K562 (cell line): Measurements from ENCODE around the gene ZBTB46. TPM values are rescaled to one million over a fixed set of nuclear protein-coding genes. Genes with fewer than 3 reads are reported as not detected.

Experiments
- ATAC-seq: fragments of 200-7000 bp; cut with Tn5 transposase; 3 replicates; pipeline ENCODE4 v1.9.1; 2020; ENCODE audit warnings: moderate library complexity
- BruUV-seq: library from RNA; stranded (reverse); fragments of 400-500 nt; replicated peaks from 2 replicates; lab custom pipeline; 2021; lab: Mats Ljungman, UMichigan
- CTCF ChIA-PET: fragments of 300-600 bp; formaldehyde crosslinking; extraction: SDS; loops from one replicate; lab custom pipeline; 2021; ENCODE audit warnings: low intra/inter-chr PET ratio; lab: Yijun Ruan, JAX
- POLR2A ChIA-PET: fragments of 300-600, 350-650 bp; sonication (Branson Sonifier 250); formaldehyde crosslinking; extraction: SDS; loops from one replicate; lab custom pipeline; 2021; ENCODE audit warnings: antibody characterized with exemption, inconsistent platforms; lab: Yijun Ruan, JAX
- DNase-seq, 4 experiments: peaks; one replicate each; pipeline versions ENCODE4 v3.0.0 to v3.0.0-alpha.2; 2011 to 2018; ENCODE audit warnings: low spot score in 3 of 4, mixed read lengths in 3 of 4; ENCODE audit errors: extremely low read depth in 1 of 4
- FAIRE-seq: peaks from 2 replicates; lab custom pipeline; 2011; peaks lifted over from hg19 to GRCh38; lab: Jason Lieb, UNC
- H2AFZ ChIP-seq: 2 replicates; pipeline ENCODE4 v1.6.0; 2011; ENCODE audit warnings: low read depth, low read length, control low read depth, inconsistent platforms
- H3K27ac ChIP-seq: fragments of 200-600 bp; 3 replicates; pipeline ENCODE4 v1.8.0; 2011; ENCODE audit warnings: low read depth, mild to moderate bottlenecking, control low read depth, inconsistent platforms, low read length, moderate library complexity, mixed read lengths; ENCODE audit errors: extremely low read depth
- H3K27me3 ChIP-seq, 2 experiments: fragments of 300-600 bp in 1 of 2; 2 replicates in 1 of 2; 3 replicates in 1 of 2; pipeline versions ENCODE4 v1.6.0 to v1.8.0; 2011; ENCODE audit warnings: inconsistent platforms in 2 of 2, low read length in 2 of 2, mild to moderate bottlenecking in 1 of 2, mixed read lengths in 1 of 2, moderate library complexity in 1 of 2; ENCODE audit not compliant: control insufficient read depth in 2 of 2, insufficient read depth in 2 of 2
- H3K36me3 ChIP-seq: fragments of 300-600 bp; 3 replicates; pipeline ENCODE4 v1.8.0; 2011; ENCODE audit warnings: mild to moderate bottlenecking, low read length, inconsistent platforms; ENCODE audit not compliant: control insufficient read depth, insufficient read depth
- H3K4me1 ChIP-seq, 2 experiments: fragments of 200-600 bp in 1 of 2; replicated peaks in 1 of 2; 2 replicates in 1 of 2; 3 replicates in 1 of 2; pipeline versions ENCODE4 v1.5.1 to v1.8.0; 2011; ENCODE audit warnings: inconsistent platforms in 2 of 2, low read length in 2 of 2, mild to moderate bottlenecking in 1 of 2, mixed read lengths in 1 of 2, moderate library complexity in 1 of 2; ENCODE audit not compliant: control insufficient read depth in 2 of 2, insufficient read depth in 2 of 2
- H3K4me2 ChIP-seq: 2 replicates; pipeline ENCODE4 v1.6.1; 2011; ENCODE audit warnings: low read length, control low read depth, inconsistent platforms, mixed read lengths; ENCODE audit not compliant: insufficient read depth
- H3K4me3 ChIP-seq: fragments of 200-600 bp; sonication (generic), shearing (Covaris generic); 2 replicates; pipeline ENCODE4 v1.5.1; 2016; ENCODE audit warnings: control low read depth, inconsistent platforms
- H3K79me2 ChIP-seq: fragments of 200-600 bp; 3 replicates; pipeline ENCODE4 v1.8.0; 2011; ENCODE audit warnings: low read length, inconsistent platforms; ENCODE audit not compliant: control insufficient read depth, insufficient read depth
- H3K9ac ChIP-seq, 2 experiments: 2 replicates each; pipeline versions ENCODE4 v1.6.0 to v1.6.1; 2011; ENCODE audit warnings: low read depth in 2 of 2, low read length in 2 of 2, control low read depth in 1 of 2, inconsistent platforms in 1 of 2, mild to moderate bottlenecking in 1 of 2, mixed read lengths in 1 of 2; ENCODE audit not compliant: insufficient read depth in 1 of 2
- H3K9me1 ChIP-seq: one replicate; pipeline ENCODE4 v1.6.0; 2011; ENCODE audit warnings: inconsistent platforms, mild to moderate bottlenecking, low read length, moderate library complexity; ENCODE audit not compliant: control insufficient read depth, insufficient read depth
- H3K9me3 ChIP-seq: replicated peaks from 2 replicates; pipeline ENCODE4 v1.5.1; 2011; ENCODE audit warnings: low read depth, low read length, inconsistent platforms; ENCODE audit not compliant: control insufficient read depth, insufficient read depth
- H4K20me1 ChIP-seq: replicated peaks from 2 replicates; pipeline ENCODE4 v1.6.1; 2011; ENCODE audit warnings: low read length, inconsistent platforms, mixed read lengths; ENCODE audit not compliant: control insufficient read depth, insufficient read depth
- BRCA1 ChIP-seq, 2 experiments: fragments of 450-650 bp in 1 of 2; sonication (generic) in 1 of 2; formaldehyde crosslinking in 1 of 2; IDR thresholded peaks; 2 replicates each; pipeline versions ENCODE4 v1.5.0 to v1.6.1; 2017 to 2020; ENCODE audit warnings: mild to moderate bottlenecking in 1 of 2, missing genetic modification reagents in 1 of 2
- KDM5B ChIP-seq: fragments of 200-600 bp; sonication (generic); IDR thresholded peaks from 2 replicates; pipeline ENCODE4 v1.6.1; 2012; ENCODE audit warnings: low read depth, mild to moderate bottlenecking, moderate library complexity, low read length, control low read depth, inconsistent platforms; ENCODE audit not compliant: insufficient replicate concordance
- RAD51 ChIP-seq: fragments of 450-650 bp; IDR thresholded peaks from 2 replicates; pipeline ENCODE4 v1.7.1; 2016; ENCODE audit warnings: low read depth, mild to moderate bottlenecking, borderline replicate concordance
- YY1 ChIP-seq, 3 experiments: IDR thresholded peaks; 2 replicates each; pipeline ENCODE4 v1.6.1; 2011; ENCODE audit warnings: low read length in 2 of 3, mild to moderate bottlenecking in 2 of 3, moderate library complexity in 2 of 3, borderline replicate concordance in 1 of 3, control low read depth in 1 of 3, low read depth in 1 of 3; ENCODE audit not compliant: insufficient read depth in 3 of 3, insufficient replicate concordance in 2 of 3, control insufficient read depth in 1 of 3, insufficient read length in 1 of 3; ENCODE audit errors: extremely low read depth in 1 of 3
- whole genome bisulfite sequencing: fragments of 100-300 bp; shearing (Covaris generic); methylation state at CpG from one replicate; pipeline ENCODE4 v1.1.6; 2016; ENCODE audit warnings: low coverage, mixed read lengths; ENCODE audit not compliant: insufficient coverage; ENCODE audit errors: missing lambda C conversion rate; 5-methylcytosine and 5-hydroxymethylcytosine counted together
- in situ Hi-C: fragments of 300-500 bp; cut with MboI; formaldehyde crosslinking; loops from 4 replicates; pipeline ENCODE4 v1.15.0; 2018; ENCODE audit warnings: inconsistent platforms, mixed read lengths
- intact Hi-C: fragments of 100-400 bp; cut with micrococcal nuclease; formaldehyde crosslinking; loops from 2 replicates; pipeline ENCODE4 v1.14.2; 2022
- polyA plus RNA-seq, 8 experiments: library from polyadenylated mRNA; depleted of rRNA in 4 of 8; stranded (reverse) in 5 of 8; unstranded in 3 of 8; fragments of >200 nt; fragmentation: Nextera tagmentation in 2 of 8; fragmentation: Illumina TruSeq in 1 of 8; extraction: Ambion mirVana in 2 of 8; extraction: Trizol in 1 of 8; gene quantifications; 2 replicates each; pipeline versions ENCODE4 v1.2.1 to v1.2.3, GENCODE V29; 2011 to 2014; ENCODE audit warnings: inconsistent platforms in 1 of 8, missing spikeins in 1 of 8
- total RNA-seq, 7 experiments: library from RNA; depleted of rRNA in 6 of 7; stranded (reverse); fragments of >200 nt in 6 of 7; fragmentation: Illumina TruSeq in 2 of 7; extraction: Trizol in 2 of 7; gene quantifications; 2 replicates each; pipeline versions ENCODE4 v1.2.1 to v1.2.3, GENCODE V29; 2011 to 2021; ENCODE audit warnings: low replicate concordance in 1 of 7
- TF ChIP-seq, protein P1 (sequence below): sonication (generic); formaldehyde crosslinking; IDR thresholded peaks from 2 replicates; pipeline ENCODE4 v1.9.0; 2022; ENCODE audit warnings: mild to moderate bottlenecking, missing genetic modification reagents
- TF ChIP-seq, protein P2 (sequence below): fragments of 450-650 bp; IDR thresholded peaks from 2 replicates; pipeline ENCODE4 v1.6.1; 2016; ENCODE audit warnings: low read depth
- TF ChIP-seq, protein P3 (sequence below): IDR thresholded peaks from 3 replicates; pipeline ENCODE4 v1.6.1; 2011; ENCODE audit warnings: borderline replicate concordance, mild to moderate bottlenecking; ENCODE audit not compliant: insufficient read length, insufficient read depth

The ZBTB46 gene
- total and polyA plus RNA-seq, 9 of the 15 experiments (the other 6 are each of a cell fraction or from before 2014, with no cell fraction given): 0.29 to 4.1 (median 1.1) TPM

DNA sequence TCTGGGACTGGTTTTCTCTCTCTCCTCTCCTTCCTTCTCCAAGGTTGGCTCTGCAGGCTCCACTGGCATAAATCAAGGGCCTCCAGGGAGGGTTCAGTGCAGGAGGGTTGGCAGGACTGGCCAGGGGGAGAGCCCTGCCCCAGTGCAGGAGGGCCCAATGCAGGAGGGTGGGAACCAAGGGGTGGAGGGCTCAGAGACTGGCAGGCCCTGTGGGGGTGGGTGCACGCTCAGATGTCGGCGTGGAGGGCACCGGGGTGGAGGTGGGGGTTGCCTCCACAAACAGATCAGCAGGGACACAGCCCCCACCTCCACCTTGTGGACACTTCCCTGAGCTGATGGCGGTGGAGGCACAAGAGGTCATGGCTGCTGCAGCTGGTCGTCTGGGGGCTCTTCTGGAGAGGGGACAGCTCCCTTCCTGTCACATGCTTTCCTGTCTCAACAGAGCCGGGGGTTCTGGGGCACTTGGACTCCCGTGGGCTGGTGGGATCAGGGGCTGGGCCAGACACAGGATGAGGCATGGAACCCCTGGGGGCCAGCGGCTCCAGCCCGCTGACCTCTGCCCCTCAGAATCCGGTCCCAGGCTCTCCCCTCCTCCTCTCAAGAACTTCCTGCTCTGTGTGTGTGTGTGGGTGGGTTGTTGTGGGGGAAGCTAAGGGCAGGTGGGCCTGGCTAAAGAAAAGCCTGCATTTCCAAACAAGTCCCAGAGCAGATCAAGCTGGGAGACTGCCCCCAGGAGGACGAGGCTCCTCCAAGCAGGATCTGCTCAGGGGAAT lies 27.5 kb upstream of the ZBTB46 start:
- peaks cover 27 to 85% of the 10 kb centered on the region in 2 experiments for H3K4me1 ChIP-seq
- peak overlapping the region; percentile 44 to 82; a peak in 3 of 4 replicates for H3K9ac ChIP-seq
- H3K4me2 ChIP-seq: peak overlapping the region; percentile 27
- ATAC-seq: peak; percentile 66
- peak; percentile 90 for FAIRE-seq
- no peaks in the 10 kb centered on the region for H3K9me1 ChIP-seq
- peak; percentile 56 to 76 (median 64) for DNase-seq
- 10% methylated on average over 9 of the region's 12 CpGs for WGBS
- no peak overlapping the region for H3K4me3 ChIP-seq
- no peaks in the 10 kb centered on the region for H3K27me3 ChIP-seq
- in situ Hi-C loops: no loop called here
- ChIA-PET POLR2A (interaction anchor here (0.6 to 1.1 kb wide), 3 partner anchors 22 to 403 kb away, joined by 3 to 4 read pairs (median 4); no protein-coding TSS in a partner anchor), CTCF (interaction anchor here (1.5 kb wide), 1 partner anchor 72 kb away, joined by 5 read pairs; no protein-coding TSS in a partner anchor)
- BruUV-seq: no TSS peak
- intact Hi-C loops: no loop called here
- H2AFZ ChIP-seq: peak overlapping the region; percentile 56; the same call in 1 of the 2 replicates
- peak overlapping the region; percentile 46; the same call in 2 of the 3 replicates for H3K27ac ChIP-seq
- peaks cover 6% of the 10 kb centered on the region for H3K79me2 ChIP-seq
- H3K9me3 ChIP-seq: no peaks in the 10 kb centered on the region
- H4K20me1 ChIP-seq: no peaks in the 10 kb centered on the region
- H3K36me3 ChIP-seq: peaks cover 21% of the 10 kb centered on the region; the same call in 2 of the 3 replicates
- TF ChIP-seq, protein P1, sequence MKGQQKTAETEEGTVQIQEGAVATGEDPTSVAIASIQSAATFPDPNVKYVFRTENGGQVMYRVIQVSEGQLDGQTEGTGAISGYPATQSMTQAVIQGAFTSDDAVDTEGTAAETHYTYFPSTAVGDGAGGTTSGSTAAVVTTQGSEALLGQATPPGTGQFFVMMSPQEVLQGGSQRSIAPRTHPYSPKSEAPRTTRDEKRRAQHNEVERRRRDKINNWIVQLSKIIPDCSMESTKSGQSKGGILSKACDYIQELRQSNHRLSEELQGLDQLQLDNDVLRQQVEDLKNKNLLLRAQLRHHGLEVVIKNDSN (CRISPR knock-in tag): peak; percentile 26; the same call in 1 of the 2 replicates
- no peak for TF ChIP-seq BRCA1 (IDR thresholded peaks at IDR 0.05)
- TF ChIP-seq BRCA1 (CRISPR knock-in tag; IDR thresholded peaks at IDR 0.05): no peak
- no peak for TF ChIP-seq KDM5B
- TF ChIP-seq RAD51: no peak
- TF ChIP-seq, protein P2, sequence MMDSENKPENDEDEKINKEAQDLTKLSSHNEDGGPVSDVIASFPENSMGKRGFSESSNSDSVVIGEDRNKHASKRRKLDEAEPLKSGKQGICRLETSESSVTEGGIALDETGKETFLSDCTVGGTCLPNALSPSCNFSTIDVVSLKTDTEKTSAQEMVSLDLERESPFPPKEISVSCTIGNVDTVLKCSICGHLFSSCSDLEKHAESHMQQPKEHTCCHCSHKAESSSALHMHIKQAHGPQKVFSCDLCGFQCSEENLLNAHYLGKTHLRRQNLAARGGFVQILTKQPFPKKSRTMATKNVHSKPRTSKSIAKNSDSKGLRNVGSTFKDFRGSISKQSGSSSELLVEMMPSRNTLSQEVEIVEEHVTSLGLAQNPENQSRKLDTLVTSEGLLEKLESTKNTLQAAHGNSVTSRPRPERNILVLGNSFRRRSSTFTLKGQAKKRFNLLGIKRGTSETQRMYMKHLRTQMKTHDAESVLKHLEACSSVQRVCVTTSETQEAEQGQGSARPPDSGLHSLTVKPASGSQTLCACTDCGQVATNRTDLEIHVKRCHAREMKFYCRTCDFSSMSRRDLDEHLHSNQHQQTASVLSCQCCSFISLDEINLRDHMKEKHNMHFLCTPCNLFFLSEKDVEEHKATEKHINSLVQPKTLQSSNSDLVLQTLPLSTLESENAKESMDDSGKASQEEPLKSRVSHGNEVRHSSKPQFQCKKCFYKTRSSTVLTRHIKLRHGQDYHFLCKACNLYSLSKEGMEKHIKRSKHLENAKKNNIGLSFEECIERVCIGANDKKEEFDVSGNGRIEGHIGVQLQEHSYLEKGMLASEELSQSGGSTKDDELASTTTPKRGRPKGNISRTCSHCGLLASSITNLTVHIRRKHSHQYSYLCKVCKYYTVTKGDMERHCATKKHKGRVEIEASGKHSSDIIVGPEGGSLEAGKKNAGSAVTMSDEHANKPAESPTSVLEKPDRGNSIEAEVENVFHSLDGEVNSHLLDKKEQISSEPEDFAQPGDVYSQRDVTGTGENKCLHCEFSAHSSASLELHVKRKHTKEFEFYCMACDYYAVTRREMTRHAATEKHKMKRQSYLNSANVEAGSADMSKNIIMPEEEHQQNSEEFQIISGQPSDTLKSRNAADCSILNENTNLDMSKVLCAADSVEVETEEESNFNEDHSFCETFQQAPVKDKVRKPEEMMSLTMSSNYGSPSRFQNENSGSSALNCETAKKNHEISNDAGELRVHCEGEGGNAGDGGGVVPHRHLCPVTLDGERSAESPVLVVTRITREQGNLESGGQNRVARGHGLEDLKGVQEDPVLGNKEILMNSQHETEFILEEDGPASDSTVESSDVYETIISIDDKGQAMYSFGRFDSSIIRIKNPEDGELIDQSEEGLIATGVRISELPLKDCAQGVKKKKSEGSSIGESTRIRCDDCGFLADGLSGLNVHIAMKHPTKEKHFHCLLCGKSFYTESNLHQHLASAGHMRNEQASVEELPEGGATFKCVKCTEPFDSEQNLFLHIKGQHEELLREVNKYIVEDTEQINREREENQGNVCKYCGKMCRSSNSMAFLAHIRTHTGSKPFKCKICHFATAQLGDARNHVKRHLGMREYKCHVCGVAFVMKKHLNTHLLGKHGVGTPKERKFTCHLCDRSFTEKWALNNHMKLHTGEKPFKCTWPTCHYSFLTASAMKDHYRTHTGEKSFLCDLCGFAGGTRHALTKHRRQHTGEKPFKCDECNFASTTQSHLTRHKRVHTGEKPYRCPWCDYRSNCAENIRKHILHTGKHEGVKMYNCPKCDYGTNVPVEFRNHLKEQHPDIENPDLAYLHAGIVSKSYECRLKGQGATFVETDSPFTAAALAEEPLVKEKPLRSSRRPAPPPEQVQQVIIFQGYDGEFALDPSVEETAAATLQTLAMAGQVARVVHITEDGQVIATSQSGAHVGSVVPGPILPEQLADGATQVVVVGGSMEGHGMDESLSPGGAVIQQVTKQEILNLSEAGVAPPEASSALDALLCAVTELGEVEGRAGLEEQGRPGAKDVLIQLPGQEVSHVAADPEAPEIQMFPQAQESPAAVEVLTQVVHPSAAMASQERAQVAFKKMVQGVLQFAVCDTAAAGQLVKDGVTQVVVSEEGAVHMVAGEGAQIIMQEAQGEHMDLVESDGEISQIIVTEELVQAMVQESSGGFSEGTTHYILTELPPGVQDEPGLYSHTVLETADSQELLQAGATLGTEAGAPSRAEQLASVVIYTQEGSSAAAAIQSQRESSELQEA: no peak
- TF ChIP-seq, protein P3, sequence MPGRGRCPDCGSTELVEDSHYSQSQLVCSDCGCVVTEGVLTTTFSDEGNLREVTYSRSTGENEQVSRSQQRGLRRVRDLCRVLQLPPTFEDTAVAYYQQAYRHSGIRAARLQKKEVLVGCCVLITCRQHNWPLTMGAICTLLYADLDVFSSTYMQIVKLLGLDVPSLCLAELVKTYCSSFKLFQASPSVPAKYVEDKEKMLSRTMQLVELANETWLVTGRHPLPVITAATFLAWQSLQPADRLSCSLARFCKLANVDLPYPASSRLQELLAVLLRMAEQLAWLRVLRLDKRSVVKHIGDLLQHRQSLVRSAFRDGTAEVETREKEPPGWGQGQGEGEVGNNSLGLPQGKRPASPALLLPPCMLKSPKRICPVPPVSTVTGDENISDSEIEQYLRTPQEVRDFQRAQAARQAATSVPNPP: no peak
- peak in 2 of 3 experiments; percentile 36 to 77 for TF ChIP-seq YY1 (IDR thresholded peaks at IDR 0.05; ENCODE audit: borderline replicate concordance in 1 of 3, control insufficient read depth in 1 of 3, extremely low read depth in 1 of 3, insufficient read depth in 3 of 3, insufficient read length in 1 of 3, insufficient replicate concordance in 2 of 3, low read depth in 1 of 3, low read length in 2 of 3)
